Chondrocyte (in vitro differentiated cells): Measurements from ENCODE around the gene ADGRB3. TPM values are rescaled to one million over a fixed set of nuclear protein-coding genes. Genes with fewer than 3 reads are reported as not detected.
A peak's percentile ranks its signal among the peaks of the same experiment; 100 is the strongest.

Source experiments
- DNase-seq: peaks from one replicate; pipeline ENCODE4 v3.0.0; 2021; ENCODE audit warnings: mixed read lengths, low spot score
- H3K27ac Mint-ChIP-seq: one replicate; pipeline ENCODE4 v1.8.0; 2021; ENCODE audit warnings: mild to moderate bottlenecking, moderate library complexity, mixed read lengths; ENCODE audit not compliant: unreplicated experiment
- H3K27me3 Mint-ChIP-seq: 2 replicates; pipeline ENCODE4 v1.8.0; 2021; ENCODE audit warnings: low read depth, mixed read lengths
- H3K36me3 Mint-ChIP-seq: 2 replicates; pipeline ENCODE4 v1.8.0; 2021; ENCODE audit warnings: low read depth, mixed read lengths
- H3K4me1 Mint-ChIP-seq: 2 replicates; pipeline ENCODE4 v1.8.0; 2021; ENCODE audit warnings: low read depth, mild to moderate bottlenecking, mixed read lengths
- H3K4me3 Mint-ChIP-seq: one replicate; pipeline ENCODE4 v1.8.0; 2021; ENCODE audit warnings: mild to moderate bottlenecking, moderate library complexity, mixed read lengths; ENCODE audit not compliant: unreplicated experiment
- H3K9me3 Mint-ChIP-seq: 2 replicates; pipeline ENCODE4 v1.8.0; 2021; ENCODE audit warnings: low read depth, mixed read lengths
- total RNA-seq: library from RNA; stranded (reverse); gene quantifications from 3 replicates; pipeline ENCODE4 v1.2.1, GENCODE V29; 2021
- TF ChIP-seq, protein P1 (sequence below): fragments of 200-600 bp; sonication (generic); IDR thresholded peaks from 2 replicates; pipeline ENCODE4 v1.5.0; 2021; ENCODE audit warnings: antibody characterized with exemption, mild to moderate bottlenecking, moderate library complexity

The ADGRB3 gene
- total RNA-seq, 1 donor from 2014 or later: not detected

GRCh38 chr6:68628161-68628560, 6.9 kb upstream of the ADGRB3 start:
- TF ChIP-seq, protein P1, sequence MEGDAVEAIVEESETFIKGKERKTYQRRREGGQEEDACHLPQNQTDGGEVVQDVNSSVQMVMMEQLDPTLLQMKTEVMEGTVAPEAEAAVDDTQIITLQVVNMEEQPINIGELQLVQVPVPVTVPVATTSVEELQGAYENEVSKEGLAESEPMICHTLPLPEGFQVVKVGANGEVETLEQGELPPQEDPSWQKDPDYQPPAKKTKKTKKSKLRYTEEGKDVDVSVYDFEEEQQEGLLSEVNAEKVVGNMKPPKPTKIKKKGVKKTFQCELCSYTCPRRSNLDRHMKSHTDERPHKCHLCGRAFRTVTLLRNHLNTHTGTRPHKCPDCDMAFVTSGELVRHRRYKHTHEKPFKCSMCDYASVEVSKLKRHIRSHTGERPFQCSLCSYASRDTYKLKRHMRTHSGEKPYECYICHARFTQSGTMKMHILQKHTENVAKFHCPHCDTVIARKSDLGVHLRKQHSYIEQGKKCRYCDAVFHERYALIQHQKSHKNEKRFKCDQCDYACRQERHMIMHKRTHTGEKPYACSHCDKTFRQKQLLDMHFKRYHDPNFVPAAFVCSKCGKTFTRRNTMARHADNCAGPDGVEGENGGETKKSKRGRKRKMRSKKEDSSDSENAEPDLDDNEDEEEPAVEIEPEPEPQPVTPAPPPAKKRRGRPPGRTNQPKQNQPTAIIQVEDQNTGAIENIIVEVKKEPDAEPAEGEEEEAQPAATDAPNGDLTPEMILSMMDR: no peak
- Mint-ChIP-seq H3K4me1 (no peaks in the 10 kb centered on the region), H3K36me3 (no peaks in the 10 kb centered on the region), H3K4me3 (no peak overlapping the region), H3K27me3 (peaks cover 20% of the 10 kb centered on the region), H3K9me3 (no peaks in the 10 kb centered on the region), H3K27ac (no peak overlapping the region)
- DNase-seq: no peak

DNA sequence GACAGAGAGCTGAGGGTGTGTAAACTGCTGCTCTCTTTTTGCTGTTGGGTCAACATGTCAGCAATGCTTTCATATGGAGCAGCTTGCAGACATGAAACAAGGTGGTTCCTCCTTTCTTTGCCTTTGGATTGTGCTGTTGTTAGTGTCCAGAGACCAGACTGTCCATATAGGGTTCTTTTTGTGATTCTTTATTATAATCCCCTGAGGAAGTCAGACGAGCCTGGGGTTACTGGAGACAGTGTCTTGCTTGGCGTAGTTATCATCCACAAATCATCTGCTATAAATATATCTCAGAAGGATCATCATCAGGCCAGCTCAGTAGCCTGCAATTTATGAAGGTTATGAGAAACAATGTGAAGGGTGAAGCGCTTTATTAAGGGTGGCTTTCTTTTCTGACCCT, 2.3 kb upstream of the ADGRB3 start:
- Mint-ChIP-seq H3K9me3 (no peaks in the 10 kb centered on the region), H3K4me1 (peaks cover 15% of the 10 kb centered on the region), H3K27me3 (peaks cover 41% of the 10 kb centered on the region), H3K36me3 (no peaks in the 10 kb centered on the region), H3K4me3 (no peak overlapping the region), H3K27ac (no peak overlapping the region)
- no peak for DNase-seq
- TF ChIP-seq, protein P1: no peak

- Mint-ChIP-seq H3K4me1 (peaks cover 15% of the 10 kb centered on the region), H3K4me3 (no peak overlapping the region), H3K27ac (no peak overlapping the region), H3K36me3 (no peaks in the 10 kb centered on the region), H3K27me3 (peaks cover 44% of the 10 kb centered on the region), H3K9me3 (no peaks in the 10 kb centered on the region)
- DNase-seq: no peak
- TF ChIP-seq, protein P1: no peak
Observed at GRCh38 chr6:68633281-68633971, 1.7 kb upstream of the ADGRB3 start.

DNA sequence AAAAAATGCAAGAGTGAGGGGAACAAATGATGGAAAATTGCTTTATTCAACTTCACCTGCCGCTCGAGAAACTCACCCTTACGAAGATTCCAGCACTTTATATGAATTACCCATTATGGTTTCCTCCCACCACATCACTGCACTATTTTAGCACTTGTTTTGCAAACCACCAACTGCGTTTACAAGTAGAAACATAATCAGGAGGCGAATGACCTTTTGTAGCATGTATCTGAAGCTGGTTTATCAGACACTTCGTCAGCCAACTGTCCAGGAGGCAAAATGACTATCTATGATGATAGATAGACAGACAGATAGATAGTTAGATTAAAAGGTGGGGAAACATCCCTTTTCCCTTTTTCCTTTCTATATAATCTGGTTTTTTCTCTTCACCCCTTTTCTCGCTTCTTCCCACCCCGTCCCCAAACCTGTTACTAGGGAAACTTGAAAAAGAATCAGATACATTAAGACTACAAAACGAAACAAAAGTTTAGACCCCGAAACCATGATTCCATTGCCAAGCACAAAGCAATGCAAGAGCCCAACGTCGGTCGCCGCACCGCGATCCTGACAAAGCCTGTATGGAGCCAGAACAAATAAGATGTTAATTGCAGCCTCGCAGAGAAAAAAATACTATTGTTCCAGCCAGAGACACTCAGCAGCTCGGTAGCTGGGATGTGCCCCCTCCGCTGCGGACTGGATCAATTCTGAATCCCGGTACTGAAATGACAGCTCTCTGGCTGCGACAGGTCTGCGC, 933 bp upstream of the ADGRB3 start:
- H3K4me1 Mint-ChIP-seq: peaks cover 15% of the 10 kb centered on the region
- TF ChIP-seq, protein P1: no peak
- peak overlapping the region; percentile 83 for H3K4me3 Mint-ChIP-seq
- no peak overlapping the region for H3K27ac Mint-ChIP-seq
- DNase-seq: no peak
- peaks cover 50% of the 10 kb centered on the region for H3K27me3 Mint-ChIP-seq
- H3K9me3 Mint-ChIP-seq: no peaks in the 10 kb centered on the region
- H3K36me3 Mint-ChIP-seq: no peaks in the 10 kb centered on the region

GRCh38 chr6:68635412-68635705, 277 bp downstream of the ADGRB3 start:
- no peak overlapping the region for H3K27ac Mint-ChIP-seq
- H3K4me1 Mint-ChIP-seq: peaks cover 15% of the 10 kb centered on the region
- peak overlapping the region; percentile 83 for H3K4me3 Mint-ChIP-seq
- no peaks in the 10 kb centered on the region for H3K9me3 Mint-ChIP-seq
- no peak for DNase-seq
- TF ChIP-seq, protein P1: no peak
- H3K36me3 Mint-ChIP-seq: no peaks in the 10 kb centered on the region
- H3K27me3 Mint-ChIP-seq: peaks cover 58% of the 10 kb centered on the region
